GM18861 (cell line): Measurements from ENCODE around the gene IRS4.
A peak's percentile ranks its signal among the peaks of the same experiment; 100 is the strongest.

Experiments used
- ATAC-seq: cut with Tn5 transposase; IDR thresholded peaks from one replicate; pipeline ENCODE4 v1.9.1; 2021; ENCODE audit not compliant: unreplicated experiment

The IRS4 gene

GRCh38 chrX:108736509-108737479, at the start of gene IRS4:
TSS of gene IRS4 (minus strand) at chrX:108736563.
- ATAC-seq: no peak

GRCh38 chrX:108772549-108772948, 36.2 kb upstream of the IRS4 start:
- no peak for ATAC-seq

- no peak for ATAC-seq
These were observed 27.2 kb upstream of the IRS4 start for GRCh38 chrX:108763559-108763958.

GRCh38 chrX:108740299-108740774, 4.0 kb upstream of the IRS4 start:
- no peak for ATAC-seq

- no peak for ATAC-seq
These were observed 1.4 kb upstream of the IRS4 start for GRCh38 chrX:108737754-108738153.

GRCh38 chrX:108735679-108736508, 469 bp downstream of the IRS4 start:
- no peak for ATAC-seq

- no peak for ATAC-seq
These were observed 1.2 kb downstream of the IRS4 start for GRCh38 chrX:108735091-108735678.

- no peak for ATAC-seq
These were observed 1.9 kb downstream of the IRS4 start for GRCh38 chrX:108734426-108734825.

- ATAC-seq: no peak
These were observed 3.6 kb downstream of the IRS4 start for GRCh38 chrX:108732630-108733321.

- no peak for ATAC-seq
These were observed 5.2 kb downstream of the IRS4 start for GRCh38 chrX:108731153-108731552.

- ATAC-seq: no peak
These were observed 9.6 kb downstream of the IRS4 start for GRCh38 chrX:108726748-108727147.

- no peak for ATAC-seq
These were observed 13.8 kb downstream of the IRS4 start for GRCh38 chrX:108722561-108722960.

- ATAC-seq: no peak
These were observed 23.5 kb downstream of the IRS4 start for GRCh38 chrX:108712886-108713285.

- no peak for ATAC-seq
These were observed 31.5 kb downstream of the IRS4 start for GRCh38 chrX:108704839-108705238.

GRCh38 chrX:108702530-108702929, 33.8 kb downstream of the IRS4 start:
- no peak for ATAC-seq

GRCh38 chrX:108701633-108702032, 34.7 kb downstream of the IRS4 start:
- peak; percentile 53 for ATAC-seq

- ATAC-seq: peak; percentile 39
These were observed 37.0 kb downstream of the IRS4 start for GRCh38 chrX:108699368-108699767.

GRCh38 chrX:108696690-108697089, 39.7 kb downstream of the IRS4 start:
- ATAC-seq: no peak
